IMR-90 (cell line): ENCODE measurements around the gene BEST1. TPM values are rescaled to one million over a fixed set of nuclear protein-coding genes. Genes with fewer than 3 reads are reported as not detected.

ENCODE experiments used
- ATAC-seq: fragments of 200-7000 bp; cut with Tn5 transposase; 2 replicates; pipeline ENCODE4 v1.9.1; 2020; ENCODE audit warnings: low read depth, mild to moderate bottlenecking, moderate library complexity
- BruUV-seq: library from RNA; stranded (reverse); fragments of 400-500 nt; replicated peaks from 2 replicates; lab custom pipeline; 2021; lab: Mats Ljungman, UMichigan
- CTCF ChIA-PET: fragments of 300-600 bp; formaldehyde crosslinking; extraction: SDS; loops from one replicate; lab custom pipeline; 2021; ENCODE audit warnings: antibody characterized with exemption; lab: Yijun Ruan, JAX
- POLR2A ChIA-PET: fragments of 300-600 bp; sonication (Branson Sonifier 250); formaldehyde crosslinking; loops from one replicate; lab custom pipeline; 2022; ENCODE audit warnings: antibody characterized with exemption; ENCODE audit not compliant: unreplicated experiment; lab: Charles Lee
- DNase-seq: peaks from one replicate; pipeline ENCODE4 v3.0.0; 2013
- H2AFZ ChIP-seq: replicated peaks from 2 replicates; pipeline ENCODE3; 2013; ENCODE audit warnings: low read length, mild to moderate bottlenecking; ENCODE audit not compliant: poor library complexity
- H2AK5ac ChIP-seq: 2 replicates; pipeline ENCODE4 v1.6.1; 2013; ENCODE audit warnings: low read depth, low read length, inconsistent platforms
- H2AK9ac ChIP-seq: replicated peaks from 2 replicates; pipeline ENCODE3; 2013; ENCODE audit warnings: mild to moderate bottlenecking, low read depth, low read length, moderate library complexity; ENCODE audit not compliant: poor library complexity
- H2BK120ac ChIP-seq: 2 replicates; pipeline ENCODE4 v1.6.1; 2013; ENCODE audit warnings: low read depth, low read length, inconsistent platforms
- H2BK15ac ChIP-seq: 3 replicates; pipeline ENCODE4 v1.6.1; 2013; ENCODE audit warnings: low read depth, low read length, inconsistent platforms
- H2BK20ac ChIP-seq: 2 replicates; pipeline ENCODE4 v1.6.1; 2013; ENCODE audit warnings: low read depth, mild to moderate bottlenecking, inconsistent platforms, low read length, moderate library complexity
- H2BK5ac ChIP-seq: 2 replicates; pipeline ENCODE4 v1.6.1; 2013; ENCODE audit warnings: mild to moderate bottlenecking, low read depth, low read length, inconsistent platforms; ENCODE audit not compliant: poor library complexity, severe bottlenecking
- H3K14ac ChIP-seq: replicated peaks from 2 replicates; pipeline ENCODE4 v1.6.1; 2013; ENCODE audit warnings: low read depth, low read length, inconsistent platforms
- H3K18ac ChIP-seq: 2 replicates; pipeline ENCODE4 v1.6.1; 2013; ENCODE audit warnings: low read depth, low read length, control low read depth
- H3K23ac ChIP-seq: 2 replicates; pipeline ENCODE4 v1.6.1; 2013; ENCODE audit warnings: low read depth, low read length, inconsistent platforms
- H3K27ac ChIP-seq: 2 replicates; pipeline ENCODE4 v1.5.1; 2013; ENCODE audit warnings: mild to moderate bottlenecking, control low read depth, low read length; ENCODE audit not compliant: insufficient read depth
- H3K27me3 ChIP-seq: 2 replicates; pipeline ENCODE4 v1.6.1; 2013; ENCODE audit warnings: low read length; ENCODE audit not compliant: control insufficient read depth, insufficient read depth
- H3K36me3 ChIP-seq: 2 replicates; pipeline ENCODE4 v1.6.1; 2013; ENCODE audit warnings: low read length, mixed read lengths; ENCODE audit not compliant: control insufficient read depth, insufficient read depth
- H3K4ac ChIP-seq: 2 replicates; pipeline ENCODE4 v1.6.1; 2013; ENCODE audit warnings: low read depth, low read length, inconsistent platforms
- H3K4me1 ChIP-seq: 2 replicates; pipeline ENCODE4 v1.6.1; 2013; ENCODE audit warnings: low read length, mixed read lengths; ENCODE audit not compliant: control insufficient read depth, insufficient read depth
- H3K4me2 ChIP-seq: 2 replicates; pipeline ENCODE4 v1.6.1; 2013; ENCODE audit warnings: low read depth, mild to moderate bottlenecking, control low read depth, low read length, moderate library complexity
- H3K4me3 ChIP-seq: 2 replicates; pipeline ENCODE4 v1.5.1; 2013; ENCODE audit warnings: low read depth, mild to moderate bottlenecking, control low read depth, low read length, moderate library complexity; ENCODE audit not compliant: insufficient read depth
- H3K56ac ChIP-seq: 2 replicates; pipeline ENCODE4 v1.6.1; 2013; ENCODE audit warnings: low read length, inconsistent platforms; ENCODE audit not compliant: insufficient read depth; ENCODE audit errors: extremely low read depth
- H3K79me1 ChIP-seq, 2 experiments: 2 replicates each; pipeline ENCODE4 v1.6.1; 2013; ENCODE audit warnings: low read length in 2 of 2, inconsistent platforms in 1 of 2, low read depth in 1 of 2
- H3K9ac ChIP-seq: 2 replicates; pipeline ENCODE4 v1.6.1; 2013; ENCODE audit warnings: low read depth, low read length, control low read depth
- H3K9me1 ChIP-seq: 2 replicates; pipeline ENCODE4 v1.6.1; 2013; ENCODE audit warnings: low read length, inconsistent platforms; ENCODE audit not compliant: insufficient read depth
- H3K9me3 ChIP-seq: 2 replicates; pipeline ENCODE4 v1.6.1; 2013; ENCODE audit warnings: low read length; ENCODE audit not compliant: control insufficient read depth, insufficient read depth
- H4K20me1 ChIP-seq: 2 replicates; pipeline ENCODE4 v1.6.1; 2013; ENCODE audit warnings: low read length, inconsistent platforms; ENCODE audit not compliant: insufficient read depth
- H4K5ac ChIP-seq: 2 replicates; pipeline ENCODE4 v1.6.1; 2013; ENCODE audit warnings: mild to moderate bottlenecking, low read depth, low read length, control low read depth
- H4K8ac ChIP-seq, 2 experiments: 2 replicates each; pipeline ENCODE4 v1.6.1; 2013; ENCODE audit warnings: low read depth in 2 of 2, low read length in 2 of 2, control low read depth in 1 of 2, inconsistent platforms in 1 of 2
- H4K91ac ChIP-seq: 2 replicates; pipeline ENCODE4 v1.6.1; 2013; ENCODE audit warnings: low read depth, low read length, inconsistent platforms; ENCODE audit not compliant: insufficient read depth
- BHLHE40 ChIP-seq: fragments of 150-350 bp; IDR thresholded peaks from 2 replicates; pipeline ENCODE4 v1.6.1; 2016; ENCODE audit warnings: mild to moderate bottlenecking, low read depth, low read length
- CEBPB ChIP-seq: IDR thresholded peaks from 2 replicates; pipeline ENCODE4 v1.6.1; 2012; ENCODE audit warnings: low read depth, low read length, improper control_type of control experiment
- CHD1 ChIP-seq: IDR thresholded peaks from 2 replicates; pipeline ENCODE4 v1.6.1; 2012; ENCODE audit warnings: low read depth, low read length, improper control_type of control experiment
- CTCF ChIP-seq: conservative IDR thresholded peaks from 2 replicates; pipeline ENCODE4 v1.5.1; 2012; ENCODE audit warnings: mild to moderate bottlenecking, low read depth, low read length, improper control_type of control experiment
- ELK1 ChIP-seq: fragments of 150-350 bp; IDR thresholded peaks from 2 replicates; pipeline ENCODE4 v1.6.1; 2016; ENCODE audit warnings: low read depth, mild to moderate bottlenecking, low read length, moderate library complexity, borderline replicate concordance
- FOS ChIP-seq: fragments of 150-350 bp; IDR thresholded peaks from 2 replicates; pipeline ENCODE4 v1.6.1; 2016; ENCODE audit warnings: low read depth, low read length
- MAFK ChIP-seq: IDR thresholded peaks from 2 replicates; pipeline ENCODE4 v1.6.1; 2012; ENCODE audit warnings: low read depth, low read length, improper control_type of control experiment
- MAZ ChIP-seq: IDR thresholded peaks from 2 replicates; pipeline ENCODE4 v1.6.1; 2012; ENCODE audit warnings: low read depth, mild to moderate bottlenecking, low read length, improper control_type of control experiment, moderate library complexity, borderline replicate concordance
- MXI1 ChIP-seq: IDR thresholded peaks from 2 replicates; pipeline ENCODE4 v1.6.1; 2012; ENCODE audit warnings: low read depth, mild to moderate bottlenecking, low read length, moderate library complexity, borderline replicate concordance
- NFE2L2 ChIP-seq: fragments of 150-350 bp; IDR thresholded peaks from 2 replicates; pipeline ENCODE4 v1.6.1; 2016; ENCODE audit warnings: low read depth, mild to moderate bottlenecking, low read length
- POLR2A ChIP-seq: IDR thresholded peaks from 2 replicates; pipeline ENCODE4 v1.6.1; 2012; ENCODE audit warnings: mild to moderate bottlenecking, low read depth, low read length
- RAD21 ChIP-seq: IDR thresholded peaks from 2 replicates; pipeline ENCODE4 v1.6.1; 2012; ENCODE audit warnings: low read length, improper control_type of control experiment
- RCOR1 ChIP-seq: IDR thresholded peaks from 2 replicates; pipeline ENCODE4 v1.6.1; 2012; ENCODE audit warnings: mild to moderate bottlenecking, low read length, improper control_type of control experiment; ENCODE audit not compliant: insufficient replicate concordance
- RFX5 ChIP-seq: IDR thresholded peaks from 2 replicates; pipeline ENCODE4 v1.8.0; 2012; ENCODE audit warnings: low read depth, mild to moderate bottlenecking, low read length, moderate library complexity
- SMC3 ChIP-seq: fragments of 150-350 bp; IDR thresholded peaks from 2 replicates; pipeline ENCODE4 v1.6.1; 2016; ENCODE audit warnings: low read depth, mild to moderate bottlenecking, antibody characterized with exemption, low read length, moderate library complexity
- USF2 ChIP-seq: fragments of 150-350 bp; IDR thresholded peaks from 2 replicates; pipeline ENCODE4 v1.6.1; 2017; ENCODE audit warnings: mild to moderate bottlenecking, antibody characterized with exemption, low read length, low read depth
- WGBS, 2 experiments: methylation state at CpG; one replicate each; pipeline versions ENCODE4 v1.1.5 to v1.1.7; 2013; ENCODE audit warnings: missing lambda C conversion rate in 2 of 2; ENCODE audit not compliant: insufficient read length in 1 of 2; ENCODE audit errors: extremely low coverage in 2 of 2; 5-methylcytosine and 5-hydroxymethylcytosine counted together
- dilution Hi-C: fragments of 300-500 bp; cut with HindIII; formaldehyde crosslinking; loops from one replicate; pipeline ENCODE4 v1.14.3; 2018; ENCODE audit warnings: low sequenced_read_pairs; ENCODE audit not compliant: unreplicated experiment
- in situ Hi-C: fragments of 300-500 bp; cut with MboI; formaldehyde crosslinking; loops from 3 replicates; pipeline ENCODE4 v1.14.3; 2019; ENCODE audit warnings: low sequenced_read_pairs, inconsistent platforms, mixed read lengths
- intact Hi-C: fragments of 100-400 bp; cut with micrococcal nuclease; formaldehyde crosslinking; loops from 2 replicates; pipeline ENCODE4 v1.10.0; 2022
- polyA plus RNA-seq, 3 experiments: library from polyadenylated mRNA; depleted of rRNA; stranded (reverse); fragments of >200 nt; gene quantifications; 2 replicates each; pipeline ENCODE4 v1.2.3, GENCODE V29; 2012; ENCODE audit warnings: low replicate concordance in 1 of 3
- total RNA-seq: library from RNA; depleted of rRNA; stranded (reverse); fragments of >200 nt; gene quantifications from 2 replicates; pipeline ENCODE4 v1.2.3, GENCODE V29; 2012

Gene BEST1
- total and polyA plus RNA-seq, 2 of the 4 experiments (the other 2 are of a cell fraction), result 0.90 to 1.4 TPM

- Histone ChIP-seq H3K4me3 (no peak overlapping the region), H3K56ac (no peak overlapping the region), H2AFZ (no peak overlapping the region), H3K18ac (no peak overlapping the region), H4K5ac (no peak overlapping the region), H3K9me3 (peaks cover 14% of the 10 kb centered on the region), H2AK9ac (no peak overlapping the region), H3K9me1 (no peaks in the 10 kb centered on the region), H2BK5ac (no peak overlapping the region), H3K14ac (no peak overlapping the region), H3K27me3 (peaks cover 10% of the 10 kb centered on the region), H3K23ac (no peak overlapping the region), H3K4ac (no peak overlapping the region), H4K20me1 (no peaks in the 10 kb centered on the region), H4K91ac (no peak overlapping the region), H3K36me3 (no peaks in the 10 kb centered on the region), H2BK20ac (no peak overlapping the region), H3K79me1 (no peaks in the 10 kb centered on the region), H2AK5ac (no peak overlapping the region), H2BK15ac (no peak overlapping the region), H4K8ac (no peak overlapping the region), H3K27ac (no peak overlapping the region), H2BK120ac (no peak overlapping the region), H3K4me2 (no peak overlapping the region), H3K9ac (no peak overlapping the region), H3K4me1 (no peaks in the 10 kb centered on the region)
- TF ChIP-seq BHLHE40, result no peak
- TF ChIP-seq MAZ, result no peak
- no peak for TF ChIP-seq MXI1
- no peak for TF ChIP-seq CHD1
- no peak for TF ChIP-seq RFX5
- TF ChIP-seq RCOR1, result no peak
- no peak for TF ChIP-seq POLR2A
- no peak for TF ChIP-seq SMC3
- TF ChIP-seq ELK1, result no peak
- no peak for TF ChIP-seq FOS
- TF ChIP-seq NFE2L2, result no peak
- no peak for TF ChIP-seq CTCF
- no peak for TF ChIP-seq CEBPB
- no peak for TF ChIP-seq RAD21
- TF ChIP-seq USF2, result no peak
- TF ChIP-seq MAFK, result no peak
- intact Hi-C loops (loop anchor here (1.0 kb wide), 1 partner anchor 8 kb away; no protein-coding TSS in a partner anchor), in situ Hi-C loops (no loop called here), dilution Hi-C loops (no loop called here)
- DNase-seq, result no peak
- BruUV-seq, result no TSS peak
- no peak for ATAC-seq
- ChIA-PET POLR2A (no interaction called here), CTCF (no interaction called here)
- no CpG with 5 or more reads among the region's 2 CpGs for WGBS, 2 experiments
Measured at GRCh38 chr11:61935861-61936260, 14.3 kb upstream of the BEST1 start.
